GM18520 (cell line): ENCODE data around the gene NDFIP1.

Experiments used
- ATAC-seq: cut with Tn5 transposase; IDR thresholded peaks from one replicate; pipeline ENCODE4 v1.9.1; 2021; ENCODE audit not compliant: unreplicated experiment

Gene NDFIP1

DNA sequence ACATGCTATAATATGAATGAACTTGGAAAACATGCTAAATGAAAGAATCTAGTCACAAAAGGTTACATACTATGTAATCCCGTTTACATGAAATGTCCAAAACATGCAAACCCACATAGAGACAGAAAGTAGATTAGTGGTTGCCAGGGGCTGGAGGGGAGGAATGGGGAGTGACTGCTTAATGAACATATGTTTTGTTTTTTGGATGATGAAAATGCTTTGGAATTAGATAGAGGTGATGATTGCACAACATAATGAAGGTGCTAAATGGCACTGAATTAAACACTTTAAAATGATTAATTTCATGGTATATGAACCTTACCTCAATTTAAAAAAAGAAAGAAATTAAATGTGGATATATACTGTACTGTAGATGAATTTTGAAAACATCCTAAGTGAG is 17.6 kb upstream of the NDFIP1 start:
- ATAC-seq, result no peak

DNA sequence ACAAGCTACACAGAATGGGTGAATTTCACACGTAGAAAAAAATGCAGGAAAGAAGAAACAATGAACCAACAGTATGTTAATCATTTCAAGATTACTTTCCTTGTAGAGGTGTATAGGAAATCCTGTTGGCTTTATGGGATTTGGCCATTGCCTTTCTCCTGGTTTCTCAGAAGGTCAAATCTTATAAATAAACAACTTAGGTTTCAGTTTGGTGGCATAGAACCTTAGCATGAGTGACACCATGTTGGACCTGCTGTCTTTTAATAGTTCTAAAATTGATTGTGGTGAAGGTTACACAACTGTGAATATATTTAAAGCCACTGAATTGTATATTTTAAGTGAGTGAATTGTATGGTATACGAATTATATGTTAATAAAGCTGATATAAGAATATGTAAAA is 16.7 kb upstream of the NDFIP1 start:
- no peak for ATAC-seq

DNA sequence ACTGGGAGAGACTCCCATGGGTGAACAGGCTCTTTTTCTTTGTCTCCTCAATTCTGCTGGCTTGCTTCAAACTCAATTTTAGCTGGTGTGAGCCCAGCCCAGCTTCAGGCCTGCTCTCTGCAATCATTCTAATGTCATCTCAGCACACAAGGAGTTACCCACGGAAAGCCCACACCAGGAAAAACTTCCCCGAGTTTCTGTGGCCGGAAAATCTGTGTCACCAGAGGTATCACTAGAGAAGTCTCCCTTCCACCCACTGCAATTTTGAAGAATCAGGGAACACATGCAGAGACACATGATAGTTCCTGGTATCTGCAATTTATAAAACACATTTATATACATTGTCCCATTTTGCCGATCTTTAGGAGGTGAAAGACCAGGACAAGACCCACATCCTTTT is 13.5 kb upstream of the NDFIP1 start:
- ATAC-seq, result no peak

DNA sequence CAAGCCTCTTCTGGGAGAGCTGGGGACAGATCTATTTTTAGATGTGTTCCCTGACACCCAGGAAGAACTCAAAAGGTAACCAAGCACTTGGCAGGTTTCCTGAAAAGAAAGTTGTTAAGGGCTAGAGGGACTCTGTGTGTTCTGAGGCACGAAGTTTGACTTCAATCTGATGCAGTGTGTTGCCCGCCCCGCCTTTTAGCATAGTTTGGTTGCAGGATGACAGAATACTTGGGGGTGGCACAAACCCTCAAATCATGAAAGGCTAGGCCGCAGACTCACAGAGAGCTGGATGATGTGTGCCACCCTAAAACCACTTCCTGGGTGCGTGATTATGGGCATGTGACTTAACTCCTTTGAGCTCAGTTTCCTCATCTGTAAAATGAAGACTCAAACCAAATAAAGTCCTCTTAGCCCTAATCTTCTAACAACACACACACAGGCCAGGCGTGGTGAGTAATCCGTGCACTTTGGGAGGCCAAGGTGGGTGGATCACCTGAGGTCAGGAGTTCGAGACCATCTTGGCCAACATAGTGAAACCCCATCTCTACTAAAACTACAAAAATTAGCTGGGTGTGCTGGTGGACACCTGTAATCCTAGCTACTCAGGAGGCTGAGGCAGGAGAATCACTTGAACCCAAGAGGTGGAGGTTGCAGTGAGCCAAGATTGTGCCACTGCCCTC is 12.8 kb upstream of the NDFIP1 start:
- no peak for ATAC-seq

GRCh38 chr5:142096382-142096781 is 12.2 kb upstream of the NDFIP1 start:
- ATAC-seq, result no peak

DNA sequence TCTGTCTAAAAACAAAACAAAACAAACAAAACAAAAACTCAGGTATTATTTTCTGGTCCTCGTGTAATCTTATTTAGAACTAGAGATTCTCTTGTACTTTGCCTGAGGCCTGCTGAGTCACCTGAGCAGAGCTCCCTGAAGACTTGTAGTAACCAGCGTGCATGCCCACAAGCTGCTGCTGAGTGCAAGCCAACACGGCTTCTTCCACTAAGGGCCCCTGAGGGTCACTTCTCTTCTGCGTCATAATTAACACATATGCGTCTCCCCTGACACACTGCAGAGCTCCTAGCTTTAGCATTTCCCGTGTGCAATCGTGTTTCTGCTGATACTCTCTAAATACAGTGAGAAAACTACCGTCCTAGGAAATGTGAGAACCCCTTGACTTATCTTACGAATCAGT is 10.9 kb upstream of the NDFIP1 start:
- no peak for ATAC-seq

DNA sequence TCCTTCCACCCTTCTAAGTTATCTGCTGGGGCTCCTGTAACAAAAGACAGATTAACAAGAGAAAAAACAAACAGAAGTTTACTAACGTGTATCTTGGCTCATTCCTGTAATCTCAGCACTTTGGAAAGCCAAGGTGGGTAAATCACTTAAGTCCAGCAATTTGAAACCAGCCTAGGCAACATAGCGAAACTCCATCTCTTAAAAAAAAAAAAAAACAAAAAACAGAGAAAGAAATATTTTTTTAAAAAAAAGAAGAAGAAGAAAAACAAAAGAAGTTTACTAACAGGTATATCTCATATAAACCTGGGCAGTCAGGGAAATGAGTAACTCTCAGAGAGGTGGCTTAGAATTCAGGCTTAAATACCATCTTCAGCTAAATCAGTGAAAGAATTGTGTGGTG is 10.3 kb upstream of the NDFIP1 start:
- no peak for ATAC-seq

DNA sequence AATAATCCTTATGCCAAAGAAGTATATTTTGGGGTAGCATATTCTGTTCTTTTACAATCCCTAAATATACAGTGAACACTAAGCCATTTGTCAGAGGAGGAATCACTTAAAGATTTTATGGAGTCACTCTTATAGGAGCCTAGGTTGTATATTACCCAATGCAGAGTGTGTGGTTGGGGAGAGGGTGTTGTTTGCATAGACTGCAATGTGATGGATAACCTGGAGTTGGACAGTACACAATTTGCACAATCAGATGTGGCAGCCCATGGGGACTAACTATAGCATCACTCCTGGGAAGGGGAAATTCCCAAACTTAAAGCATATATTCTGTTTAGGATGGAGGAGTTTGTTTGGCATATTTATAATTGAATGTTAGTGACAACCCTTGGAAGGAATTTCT is 9.6 kb upstream of the NDFIP1 start:
- no peak for ATAC-seq

GRCh38 chr5:142100307-142100706 is 8.3 kb upstream of the NDFIP1 start:
- no peak for ATAC-seq

- no peak for ATAC-seq
These were observed 5.4 kb upstream of the NDFIP1 start for GRCh38 chr5:142102980-142103740.

- no peak for ATAC-seq
These were observed 4.1 kb upstream of the NDFIP1 start for GRCh38 chr5:142104491-142104890.

- ATAC-seq, result no peak
These were observed 2.5 kb upstream of the NDFIP1 start for GRCh38 chr5:142106061-142106460.

DNA sequence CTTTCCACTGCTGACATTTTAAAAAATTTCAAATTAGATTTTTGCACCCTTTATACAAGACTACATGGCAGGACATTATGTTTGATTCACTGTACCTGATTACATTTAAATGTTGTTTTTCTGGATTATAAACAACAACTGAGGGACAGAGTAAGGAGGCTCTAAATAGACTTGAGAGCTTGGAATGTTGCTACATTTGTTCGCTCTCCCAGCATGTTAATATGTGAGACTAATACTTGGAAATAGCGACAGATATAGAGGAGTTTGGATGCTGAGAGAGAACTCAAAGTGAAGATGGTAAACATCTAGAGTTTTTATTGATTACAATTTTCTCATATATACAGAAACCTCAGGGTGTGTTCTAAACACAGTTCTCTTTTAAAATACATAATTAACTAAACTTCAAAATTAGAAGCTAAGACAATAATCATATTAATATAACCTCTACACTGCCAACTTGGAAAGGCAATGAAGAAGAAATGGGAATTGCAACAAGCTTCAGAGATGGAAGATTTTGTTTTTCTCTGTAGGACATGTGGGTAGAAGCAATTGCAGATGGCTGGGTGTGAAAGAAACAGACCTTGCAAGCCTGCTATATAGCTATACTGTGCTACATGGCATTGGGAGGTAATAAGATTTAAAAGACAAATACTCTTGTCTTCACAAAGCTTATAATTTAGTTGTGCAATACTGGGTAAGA is 1.4 kb upstream of the NDFIP1 start:
- ATAC-seq, result no peak

- ATAC-seq, result no peak
These were observed 695 bp upstream of the NDFIP1 start for GRCh38 chr5:142107736-142108431.

GRCh38 chr5:142109331-142110045 is 909 bp downstream of the NDFIP1 start:
- no peak for ATAC-seq

DNA sequence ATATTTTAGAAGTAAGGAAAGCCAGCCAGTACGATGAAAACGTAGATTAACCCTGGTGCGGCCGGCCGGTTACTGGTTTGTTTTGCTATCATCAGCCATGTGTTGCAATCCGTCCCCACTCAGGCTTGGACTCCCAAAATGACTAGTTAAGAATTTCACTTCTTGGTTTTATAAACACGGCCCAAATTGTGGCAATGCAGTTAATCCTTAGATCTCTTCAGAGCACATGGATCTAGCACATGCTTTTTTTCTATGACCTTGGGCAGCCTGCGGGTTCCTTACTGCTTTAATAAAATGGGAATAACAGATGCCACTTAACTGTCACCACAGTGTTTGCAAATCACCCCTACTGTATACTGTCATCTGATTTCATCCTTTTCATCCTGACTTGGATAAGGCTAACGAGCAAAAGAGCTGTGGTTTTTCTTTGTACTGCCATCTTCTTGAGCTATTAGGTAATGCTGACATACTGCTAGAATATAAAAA is 1.5 kb downstream of the NDFIP1 start:
- no peak for ATAC-seq

DNA sequence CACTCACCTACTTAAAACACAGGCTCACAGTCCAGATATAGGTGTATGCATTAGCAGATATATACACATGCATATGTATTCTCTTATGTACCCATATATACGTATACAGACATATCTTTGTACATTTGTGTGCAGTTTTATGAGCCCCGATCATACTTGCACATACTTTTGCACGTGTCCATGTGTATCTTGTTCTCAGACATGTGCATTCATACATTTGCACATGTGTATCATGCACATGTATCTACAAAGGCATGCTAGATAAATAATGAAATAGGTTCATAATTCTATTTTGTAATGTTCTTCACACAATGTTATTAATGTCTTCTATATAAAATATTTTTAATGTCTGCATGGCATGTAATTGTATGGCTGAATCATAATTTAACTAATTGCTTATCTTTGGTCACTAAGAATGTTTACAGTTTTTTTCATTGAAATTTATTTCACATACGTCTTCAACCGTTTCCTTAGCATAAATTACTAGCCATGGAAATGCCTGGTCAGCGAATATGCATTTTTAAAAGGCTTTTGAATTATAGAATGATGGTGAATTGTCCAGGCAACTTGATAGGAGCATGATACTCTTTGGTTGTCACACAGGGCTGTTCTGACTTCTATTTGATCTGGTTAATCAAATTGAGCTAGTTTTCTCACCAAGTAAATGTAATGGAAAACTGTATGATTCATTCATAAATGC is 2.6 kb downstream of the NDFIP1 start:
- no peak for ATAC-seq

DNA sequence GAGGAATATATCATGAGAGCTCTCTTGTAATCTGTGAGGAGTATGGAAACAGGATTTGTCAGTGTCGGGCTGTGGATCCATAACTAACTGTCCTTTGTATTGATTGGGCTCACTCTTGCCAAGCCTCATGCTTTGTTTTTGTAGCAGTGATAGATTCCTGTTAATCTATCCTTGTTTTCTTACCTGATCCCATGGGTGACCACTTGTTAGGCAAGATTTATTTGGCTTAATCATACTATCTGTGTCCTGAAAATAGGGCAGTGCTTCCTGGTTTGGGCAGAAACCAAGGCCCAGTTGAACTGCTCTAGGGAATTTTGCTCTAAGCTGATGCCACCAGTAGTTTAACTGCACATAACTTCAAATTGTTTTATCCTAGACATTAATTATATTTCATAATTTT is 6.1 kb downstream of the NDFIP1 start:
- ATAC-seq, result no peak

GRCh38 chr5:142115937-142116614 is 7.5 kb downstream of the NDFIP1 start:
- ATAC-seq, result no peak
